ENCODE measurements around the gene RTN4.

GRCh38 chr2:55038428-55038827 lies 11.8 kb downstream of the RTN4 start:
- TF ChIP-seq FOXM1 (IDR thresholded peaks at IDR 0.05; ENCODE audit: borderline replicate concordance, low read depth), result no peak
- TF ChIP-seq, protein P1, sequence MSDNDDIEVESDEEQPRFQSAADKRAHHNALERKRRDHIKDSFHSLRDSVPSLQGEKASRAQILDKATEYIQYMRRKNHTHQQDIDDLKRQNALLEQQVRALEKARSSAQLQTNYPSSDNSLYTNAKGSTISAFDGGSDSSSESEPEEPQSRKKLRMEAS (IDR thresholded peaks at IDR 0.05), result no peak
- no peak for TF ChIP-seq REST (IDR thresholded peaks at IDR 0.05; ENCODE audit: low read depth)
- no peak for TF ChIP-seq YY1 (IDR thresholded peaks at IDR 0.05; ENCODE audit: low read depth)
- no peak for TF ChIP-seq CEBPB (IDR thresholded peaks at IDR 0.05)
- no peak for TF ChIP-seq EP300 (IDR thresholded peaks at IDR 0.05; ENCODE audit: borderline replicate concordance)
- TF ChIP-seq CREB1 (IDR thresholded peaks at IDR 0.05; ENCODE audit: low read depth), result no peak
- TF ChIP-seq TCF12 (IDR thresholded peaks at IDR 0.05; ENCODE audit: low read depth), result no peak
- no peak for TF ChIP-seq TAF1 (IDR thresholded peaks at IDR 0.05; ENCODE audit: low read depth)
- TF ChIP-seq NFIC (IDR thresholded peaks at IDR 0.05), result no peak
